GM13977 (cell line): ENCODE measurements around the gene OPHN1.

Experiments used
- DNase-seq: peaks from one replicate; pipeline ENCODE4 v3.0.0; 2012; ENCODE audit warnings: low spot score
- CTCF ChIP-seq: IDR thresholded peaks from 2 replicates; pipeline ENCODE4 v1.5.1; 2012; ENCODE audit warnings: mild to moderate bottlenecking, control low read depth; ENCODE audit not compliant: insufficient read depth; ENCODE audit errors: extremely low read depth, missing control alignments
- in situ Hi-C: fragments of 300-500 bp; cut with MboI; formaldehyde crosslinking; loops from one replicate; pipeline ENCODE4 v1.12.0; 2022; ENCODE audit warnings: low sequenced_read_pairs, low pct_unique_long_range_greater_than_20kb, mixed read lengths, inconsistent platforms; ENCODE audit not compliant: unreplicated experiment

The OPHN1 gene

DNA sequence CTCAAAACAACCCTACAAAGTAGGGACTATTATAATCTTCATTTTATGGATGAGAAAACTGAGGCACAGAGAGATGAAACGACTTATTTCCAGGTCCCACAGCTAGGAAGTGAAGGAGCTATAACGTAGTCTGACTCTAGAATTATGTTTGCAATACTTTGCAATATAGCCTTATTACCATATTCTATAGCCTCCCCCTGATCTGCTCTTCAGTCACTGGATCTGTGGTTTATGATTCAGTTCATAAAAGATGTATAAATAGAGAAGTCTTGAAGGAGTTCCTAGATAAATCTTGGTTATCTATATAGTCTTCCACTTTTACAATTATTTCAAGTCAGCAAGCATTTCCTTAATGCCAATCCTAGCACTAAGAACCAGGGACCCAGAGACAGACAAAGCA, 57.5 kb downstream of the OPHN1 start:
- DNase-seq: no peak
- in situ Hi-C loops: no loop called here
- no peak for TF ChIP-seq CTCF

DNA sequence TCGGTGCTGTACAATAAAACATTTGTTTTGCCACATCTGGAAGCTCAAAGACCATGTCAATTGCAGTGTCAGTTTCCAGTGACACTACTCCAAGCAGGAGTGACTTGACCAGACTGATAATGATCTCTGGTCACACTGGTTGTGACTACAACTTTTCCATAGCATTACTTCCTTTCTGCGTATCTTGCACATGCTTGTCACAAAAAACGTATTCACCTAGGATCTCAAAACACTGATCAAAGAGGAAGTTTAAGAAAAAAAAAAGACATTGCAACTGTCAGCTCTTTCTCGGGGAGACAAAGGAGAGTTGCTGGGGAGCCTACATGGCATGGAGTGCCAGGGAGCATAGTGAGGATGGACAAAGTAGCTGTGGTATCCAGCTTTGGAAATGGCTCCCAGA, 60.6 kb downstream of the OPHN1 start:
- TF ChIP-seq CTCF: no peak
- in situ Hi-C loops: no loop called here
- no peak for DNase-seq

DNA sequence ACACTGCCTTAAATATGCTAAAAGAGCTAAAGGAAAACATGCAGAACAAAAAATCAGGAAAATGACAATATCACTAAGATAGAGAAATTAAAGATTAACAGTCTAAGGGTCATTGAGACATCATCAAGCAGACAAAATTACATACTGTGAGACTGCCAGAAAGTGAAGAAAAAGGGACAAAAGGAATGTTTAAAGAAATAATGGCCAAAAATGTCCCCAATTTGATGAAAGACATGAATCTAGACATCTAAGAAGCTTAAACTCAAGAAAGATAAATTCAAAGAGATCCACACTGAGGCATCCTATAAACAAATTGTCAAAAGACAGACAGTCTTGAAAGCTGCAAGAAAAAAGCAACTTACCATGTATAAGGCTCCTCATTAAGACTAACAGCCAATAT, 63.7 kb downstream of the OPHN1 start:
- in situ Hi-C loops: no loop called here
- DNase-seq: no peak
- TF ChIP-seq CTCF: no peak

- TF ChIP-seq CTCF: no peak
- in situ Hi-C loops: no loop called here
- no peak for DNase-seq
These were observed 68.0 kb downstream of the OPHN1 start for GRCh38 chrX:68365341-68365740.

GRCh38 chrX:68363984-68364383, 69.3 kb downstream of the OPHN1 start:
- in situ Hi-C loops: no loop called here
- DNase-seq: no peak
- no peak for TF ChIP-seq CTCF

GRCh38 chrX:68358679-68359078, 74.6 kb downstream of the OPHN1 start:
- no peak for DNase-seq
- no peak for TF ChIP-seq CTCF
- in situ Hi-C loops: no loop called here

DNA sequence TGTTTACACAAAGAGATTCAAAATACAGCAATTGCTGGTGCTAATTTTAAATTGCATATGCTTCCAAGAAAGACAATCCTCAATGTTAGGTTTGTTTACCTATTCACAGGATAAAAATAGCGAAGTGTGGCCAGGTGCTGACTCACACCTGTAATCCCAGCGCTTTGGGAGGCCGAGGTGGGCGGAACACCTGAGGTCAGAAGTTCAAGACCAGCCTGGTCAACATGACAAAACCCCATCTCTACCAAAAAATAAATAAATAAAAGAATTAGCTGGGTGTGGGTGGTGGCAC, 77.7 kb downstream of the OPHN1 start:
- TF ChIP-seq CTCF: no peak
- no peak for DNase-seq
- in situ Hi-C loops: no loop called here
